Common myeloid progenitor, CD34-positive (primary cell): ENCODE measurements around the gene GALNT4.

Source experiments
- CTCF ChIA-PET: fragments of 350-600 bp; sonication (Branson Sonifier 250); formaldehyde crosslinking; loops from one replicate; lab custom pipeline; 2021; ENCODE audit warnings: antibody characterized with exemption; lab: Charles Lee
- POLR2A ChIA-PET: fragments of 350-600 bp; sonication (Branson Sonifier 250); formaldehyde crosslinking; loops from one replicate; lab custom pipeline; 2021; ENCODE audit warnings: antibody characterized with exemption; lab: Charles Lee
- DNase-seq, 3 donors: peaks; one replicate each; pipeline versions ENCODE4 v3.0.0 to v3.0.0-alpha.2; 2013
- H3K27ac ChIP-seq, 2 experiments: 1 replicate in 1 of 2; 2 replicates in 1 of 2; pipeline ENCODE4 v1.7.0; 2013; ENCODE audit warnings: inconsistent platforms in 2 of 2, low read length in 2 of 2, mild to moderate bottlenecking in 2 of 2, low read depth in 1 of 2, moderate library complexity in 1 of 2; ENCODE audit not compliant: severe bottlenecking in 2 of 2, insufficient read depth in 1 of 2, poor library complexity in 1 of 2
- H3K27me3 ChIP-seq, 5 experiments: replicated peaks in 2 of 5; 1 replicate in 3 of 5; 2 replicates in 2 of 5; pipeline versions ENCODE4 v1.6.1 to v1.7.0; 2013; ENCODE audit warnings: low read length in 4 of 5, mild to moderate bottlenecking in 2 of 5, moderate library complexity in 2 of 5, inconsistent platforms in 1 of 5; ENCODE audit not compliant: insufficient read depth in 5 of 5, control insufficient read depth in 4 of 5
- H3K36me3 ChIP-seq, 4 experiments: 1 replicate in 2 of 4; 2 replicates in 2 of 4; pipeline versions ENCODE4 v1.6.1 to v1.7.0; 2013; ENCODE audit warnings: low read length in 3 of 4, control low read depth in 1 of 4, mild to moderate bottlenecking in 1 of 4; ENCODE audit not compliant: control insufficient read depth in 4 of 4, insufficient read depth in 4 of 4
- H3K4me1 ChIP-seq, 4 experiments: 1 replicate in 3 of 4; 2 replicates in 1 of 4; pipeline versions ENCODE4 v1.6.1 to v1.7.1; 2013; ENCODE audit warnings: low read length in 3 of 4, mild to moderate bottlenecking in 3 of 4, control low read depth in 1 of 4, inconsistent platforms in 1 of 4, moderate library complexity in 1 of 4; ENCODE audit not compliant: control insufficient read depth in 4 of 4, insufficient read depth in 4 of 4; ENCODE audit errors: control extremely low read depth in 1 of 4
- H3K4me3 ChIP-seq, 7 experiments: 1 replicate in 4 of 7; 2 replicates in 3 of 7; pipeline versions ENCODE4 v1.5.1 to v1.7.0; 2013; ENCODE audit warnings: mild to moderate bottlenecking in 7 of 7, low read length in 6 of 7, moderate library complexity in 6 of 7, inconsistent platforms in 2 of 7, low read depth in 2 of 7, control low read depth in 1 of 7; ENCODE audit not compliant: insufficient read depth in 4 of 7, control insufficient read depth in 1 of 7; ENCODE audit errors: extremely low read depth in 1 of 7
- H3K9me3 ChIP-seq, 5 experiments: 1 replicate in 4 of 5; 2 replicates in 1 of 5; pipeline versions ENCODE4 v1.6.1 to v1.7.1; 2013; ENCODE audit warnings: low read length in 4 of 5, mild to moderate bottlenecking in 2 of 5, inconsistent platforms in 1 of 5, low read depth in 1 of 5, moderate library complexity in 1 of 5; ENCODE audit not compliant: control insufficient read depth in 4 of 5, insufficient read depth in 2 of 5; ENCODE audit errors: control extremely low read depth in 1 of 5
- WGBS: methylation state at CpG from one replicate; pipeline ENCODE4 v1.1.5; 2013; ENCODE audit not compliant: insufficient coverage; 5-methylcytosine and 5-hydroxymethylcytosine counted together

The GALNT4 gene

DNA sequence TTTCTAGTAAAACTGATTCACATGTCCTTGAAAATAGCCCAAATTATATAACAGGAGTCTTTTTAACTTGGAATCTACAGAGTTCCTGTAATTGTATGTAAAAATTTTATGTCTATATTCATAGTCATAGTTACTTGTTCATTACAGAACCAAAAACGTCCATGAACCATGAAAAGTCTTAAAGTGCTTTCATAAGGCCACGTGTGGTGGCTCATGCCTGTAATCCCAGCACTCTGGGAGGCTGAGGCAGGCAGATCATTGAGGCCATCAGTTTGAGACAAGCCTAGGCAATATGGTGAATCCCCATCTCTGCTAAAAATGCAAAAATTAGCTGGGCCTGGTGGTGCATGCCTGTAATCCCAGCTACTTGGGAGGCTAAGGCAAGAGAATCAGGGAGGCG, 48.4 kb downstream of the GALNT4 start:
- WGBS = 100% methylated on average over 2 of the region's 3 CpGs
- Histone ChIP-seq H3K27me3 (no peaks in the 10 kb centered on the region), H3K27ac (no peak overlapping the region), H3K36me3 (no peaks in the 10 kb centered on the region), H3K9me3 (no peaks in the 10 kb centered on the region), H3K4me3 (no peak overlapping the region), H3K4me1 (no peaks in the 10 kb centered on the region)
- ChIA-PET CTCF (interaction anchor here (0.9 to 1.0 kb wide), 2 partner anchors 9 to 19 kb away, joined by 3 read pairs; no protein-coding TSS in a partner anchor), POLR2A (no interaction called here)
- DNase-seq = no peak

- Histone ChIP-seq H3K4me3 (no peak overlapping the region), H3K36me3 (no peaks in the 10 kb centered on the region), H3K9me3 (no peaks in the 10 kb centered on the region), H3K4me1 (peaks cover 0 to 3% (median 0%) of the 10 kb centered on the region in 4 experiments), H3K27me3 (no peaks in the 10 kb centered on the region), H3K27ac (no peak overlapping the region)
- CTCF ChIA-PET = interaction anchor here (1.0 to 1.1 kb wide), 2 partner anchors 27 to 49 kb away, joined by 3 read pairs; partner anchors contain the start of gene GALNT4
- POLR2A ChIA-PET = no interaction called here
- DNase-seq = no peak
- 80% methylated on average over 1 of the region's 6 CpGs for WGBS
These were observed 49.2 kb downstream of the GALNT4 start for GRCh38 chr12:89475203-89475990.

- WGBS = 20% methylated on average over 1 of the region's 1 CpG
- Histone ChIP-seq H3K36me3 (no peaks in the 10 kb centered on the region), H3K4me3 (no peak overlapping the region), H3K27me3 (no peaks in the 10 kb centered on the region), H3K9me3 (no peaks in the 10 kb centered on the region), H3K27ac (no peak overlapping the region), H3K4me1 (peaks cover under 1 to 7% (median 3%) of the 10 kb centered on the region in 4 experiments)
- ChIA-PET POLR2A (no interaction called here), CTCF (interaction anchor here (1.0 to 1.1 kb wide), 3 partner anchors 28 to 450 kb away, joined by 3 read pairs; partner anchors contain the start of gene GALNT4)
- DNase-seq = no peak
These were observed 50.0 kb downstream of the GALNT4 start for GRCh38 chr12:89474615-89475014.
